WTC11 (cell line): ENCODE results near the gene TRMU. TPM values are rescaled to one million over a fixed set of nuclear protein-coding genes. Genes with fewer than 3 reads are reported as not detected.

ENCODE experiments used
- ATAC-seq: fragments of 200-7000 bp; cut with Tn5 transposase; 2 replicates; pipeline ENCODE4 v1.10.0; 2021; ENCODE audit warnings: mild to moderate bottlenecking, moderate library complexity
- CTCF ChIA-PET: fragments of 300-600 bp; sonication (Branson Sonifier 250); formaldehyde crosslinking; loops from one replicate; lab custom pipeline; 2021; ENCODE audit warnings: antibody characterized with exemption; lab: Charles Lee
- POLR2A ChIA-PET: fragments of 350-600 bp; sonication (Branson Sonifier 250); formaldehyde crosslinking; loops from one replicate; lab custom pipeline; 2021; ENCODE audit warnings: antibody characterized with exemption; lab: Charles Lee
- DNase-seq: peaks from one replicate; pipeline ENCODE4 v3.0.0; 2021; ENCODE audit warnings: low spot score
- H3K27ac Mint-ChIP-seq: 2 replicates; pipeline ENCODE4 v1.8.0; 2021; ENCODE audit warnings: mixed read lengths
- H3K27me3 Mint-ChIP-seq: 2 replicates; pipeline ENCODE4 v1.8.0; 2021; ENCODE audit warnings: low read depth, mild to moderate bottlenecking, moderate library complexity, mixed read lengths
- H3K36me3 Mint-ChIP-seq: 2 replicates; pipeline ENCODE4 v1.8.0; 2021; ENCODE audit warnings: mixed read lengths
- H3K4me1 Mint-ChIP-seq: 2 replicates; pipeline ENCODE4 v1.8.0; 2022; ENCODE audit warnings: mixed read lengths
- H3K4me3 Mint-ChIP-seq: 2 replicates; pipeline ENCODE4 v1.8.0; 2021; ENCODE audit warnings: mild to moderate bottlenecking, moderate library complexity, mixed read lengths
- H3K9me3 Mint-ChIP-seq: 2 replicates; pipeline ENCODE4 v1.8.0; 2021; ENCODE audit warnings: mixed read lengths
- EMX1 ChIP-seq: fragments of 250-450 bp; sonication (Bioruptor Pico); IDR thresholded peaks from 2 replicates; pipeline ENCODE4 v1.8.0; 2021; ENCODE audit warnings: mild to moderate bottlenecking
- ETV6 ChIP-seq: sonication (generic); formaldehyde crosslinking; IDR thresholded peaks from 2 replicates; pipeline ENCODE4 v1.8.1; 2022; ENCODE audit warnings: mild to moderate bottlenecking, missing genetic modification reagents
- GRHL2 ChIP-seq: fragments of 250-450 bp; sonication (Bioruptor Pico); IDR thresholded peaks from 2 replicates; pipeline ENCODE4 v1.8.0; 2022; ENCODE audit warnings: mild to moderate bottlenecking, moderate library complexity; ENCODE audit not compliant: insufficient replicate concordance, severe bottlenecking
- MXD4 ChIP-seq: fragments of 250-450 bp; sonication (Bioruptor Pico); IDR thresholded peaks from 2 replicates; pipeline ENCODE4 v1.8.0; 2021; ENCODE audit warnings: mild to moderate bottlenecking, moderate library complexity, borderline replicate concordance
- NFATC4 ChIP-seq: fragments of 250-450 bp; sonication (Bioruptor Pico); IDR thresholded peaks from 2 replicates; pipeline ENCODE4 v1.9.0; 2021; ENCODE audit warnings: mild to moderate bottlenecking
- NR3C1 ChIP-seq: sonication (generic); formaldehyde crosslinking; conservative IDR thresholded peaks from 2 replicates; pipeline ENCODE4 v1.8.1; 2023; ENCODE audit warnings: low read depth, mild to moderate bottlenecking, missing genetic modification reagents
- OVOL2 ChIP-seq: fragments of 250-450 bp; sonication (Bioruptor Pico); IDR thresholded peaks from 2 replicates; pipeline ENCODE4 v1.9.0; 2021; ENCODE audit warnings: mild to moderate bottlenecking, borderline replicate concordance
- PRRX2 ChIP-seq: fragments of 250-450 bp; sonication (Bioruptor Pico); IDR thresholded peaks from 2 replicates; pipeline ENCODE4 v1.8.0; 2021; ENCODE audit warnings: mild to moderate bottlenecking
- RELA ChIP-seq: sonication (generic); formaldehyde crosslinking; IDR thresholded peaks from 2 replicates; pipeline ENCODE4 v1.8.1; 2022; ENCODE audit warnings: missing genetic modification reagents, mild to moderate bottlenecking, borderline replicate concordance
- SMAD3 ChIP-seq: sonication (generic); formaldehyde crosslinking; IDR thresholded peaks from 2 replicates; pipeline ENCODE4 v1.8.0; 2022; ENCODE audit warnings: missing genetic modification reagents, mild to moderate bottlenecking, borderline replicate concordance
- SOX15 ChIP-seq: fragments of 250-450 bp; sonication (Bioruptor Pico); IDR thresholded peaks from 2 replicates; pipeline ENCODE4 v1.9.0; 2021; ENCODE audit warnings: mild to moderate bottlenecking
- TCF7 ChIP-seq: sonication (generic); formaldehyde crosslinking; IDR thresholded peaks from 2 replicates; pipeline ENCODE4 v1.8.0; 2022; ENCODE audit warnings: mild to moderate bottlenecking, low read depth, missing genetic modification reagents, moderate library complexity
- ZNF121 ChIP-seq: sonication (generic); formaldehyde crosslinking; IDR thresholded peaks from 2 replicates; pipeline ENCODE4 v1.8.0; 2023; ENCODE audit warnings: missing genetic modification reagents
- total RNA-seq: library from RNA; stranded (reverse); gene quantifications from 3 replicates; pipeline ENCODE4 v1.2.3, GENCODE V29; 2021
- TF ChIP-seq, protein P1 (sequence below): sonication (generic); formaldehyde crosslinking; conservative IDR thresholded peaks from 2 replicates; pipeline ENCODE4 v1.8.1; 2023; ENCODE audit warnings: mild to moderate bottlenecking, low read depth, missing genetic modification reagents, moderate library complexity
- TF ChIP-seq, protein P2 (sequence below): sonication (generic); formaldehyde crosslinking; IDR thresholded peaks from 2 replicates; pipeline ENCODE4 v1.8.1; 2023; ENCODE audit warnings: mild to moderate bottlenecking, moderate library complexity, missing genetic modification reagents
- TF ChIP-seq, protein P3 (sequence below): sonication (generic); formaldehyde crosslinking; IDR thresholded peaks from 2 replicates; pipeline ENCODE4 v1.8.1; 2023; ENCODE audit warnings: mild to moderate bottlenecking, missing genetic modification reagents, borderline replicate concordance
- TF ChIP-seq, protein P4 (sequence below): sonication (generic); formaldehyde crosslinking; IDR thresholded peaks from 2 replicates; pipeline ENCODE4 v1.8.1; 2022; ENCODE audit warnings: mild to moderate bottlenecking, missing genetic modification reagents, moderate library complexity, borderline replicate concordance
- TF ChIP-seq, protein P5 (sequence below): fragments of 250-450 bp; sonication (Bioruptor Pico); IDR thresholded peaks from 2 replicates; pipeline ENCODE4 v2.1.2; 2022; ENCODE audit warnings: mild to moderate bottlenecking, moderate library complexity

The TRMU gene
- total RNA-seq, 1 experiment from 2014 or later: 103 TPM

DNA sequence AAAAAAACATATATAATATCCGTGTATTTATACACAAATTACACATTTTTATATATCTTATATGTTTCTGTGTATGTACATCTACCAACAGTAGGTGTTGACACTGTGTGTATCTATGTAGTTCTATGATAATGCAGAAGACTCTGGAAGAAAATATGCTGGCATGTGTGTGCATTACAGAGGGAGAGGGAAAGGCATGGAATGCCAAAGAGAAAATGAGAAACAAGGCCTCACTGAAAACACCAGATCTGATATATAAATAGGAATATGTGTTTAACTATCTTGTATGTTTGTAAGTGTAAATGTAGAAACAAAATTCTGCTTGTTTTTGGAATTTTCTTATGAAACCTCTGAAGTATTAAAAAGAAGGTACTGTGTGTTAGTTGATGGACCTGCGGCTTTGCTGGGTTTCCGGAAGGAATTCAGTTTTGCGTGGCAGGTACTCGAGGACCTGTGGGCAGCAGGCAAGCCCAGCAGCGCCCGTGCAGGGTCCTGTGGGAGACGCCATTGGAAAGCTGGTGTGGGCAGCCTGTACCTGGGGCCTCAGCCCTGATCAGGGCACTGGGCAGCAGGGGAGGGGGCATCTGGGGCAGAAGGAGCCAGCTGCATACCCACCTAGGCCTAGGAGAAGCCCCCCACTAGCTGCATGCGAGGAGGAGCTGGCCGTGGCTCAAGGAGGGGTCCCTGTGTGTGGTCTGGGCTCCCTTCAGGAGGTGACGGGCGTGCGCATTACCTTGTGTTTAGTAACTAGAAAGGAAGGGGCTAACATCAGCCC, 7.6 kb upstream of the TRMU start:
- no peaks in the 10 kb centered on the region for H3K4me1 Mint-ChIP-seq
- ChIA-PET POLR2A (no interaction called here), CTCF (no interaction called here)
- ATAC-seq: no peak
- no peak overlapping the region for H3K4me3 Mint-ChIP-seq
- no peak overlapping the region; the same call in 1 of the 2 replicates for H3K27ac Mint-ChIP-seq
- peaks cover 52% of the 10 kb centered on the region for H3K36me3 Mint-ChIP-seq
- H3K27me3 Mint-ChIP-seq: no peaks in the 10 kb centered on the region
- no peaks in the 10 kb centered on the region for H3K9me3 Mint-ChIP-seq
- DNase-seq: no peak
- TF ChIP-seq SOX15 (CRISPR knock-in tag) (no peak), ETV6 (no peak), PRRX2 (no peak), RELA (CRISPR knock-in tag) (no peak), TCF7 (CRISPR knock-in tag) (no peak), NR3C1 (CRISPR knock-in tag) (no peak)
- TF ChIP-seq, protein P1, sequence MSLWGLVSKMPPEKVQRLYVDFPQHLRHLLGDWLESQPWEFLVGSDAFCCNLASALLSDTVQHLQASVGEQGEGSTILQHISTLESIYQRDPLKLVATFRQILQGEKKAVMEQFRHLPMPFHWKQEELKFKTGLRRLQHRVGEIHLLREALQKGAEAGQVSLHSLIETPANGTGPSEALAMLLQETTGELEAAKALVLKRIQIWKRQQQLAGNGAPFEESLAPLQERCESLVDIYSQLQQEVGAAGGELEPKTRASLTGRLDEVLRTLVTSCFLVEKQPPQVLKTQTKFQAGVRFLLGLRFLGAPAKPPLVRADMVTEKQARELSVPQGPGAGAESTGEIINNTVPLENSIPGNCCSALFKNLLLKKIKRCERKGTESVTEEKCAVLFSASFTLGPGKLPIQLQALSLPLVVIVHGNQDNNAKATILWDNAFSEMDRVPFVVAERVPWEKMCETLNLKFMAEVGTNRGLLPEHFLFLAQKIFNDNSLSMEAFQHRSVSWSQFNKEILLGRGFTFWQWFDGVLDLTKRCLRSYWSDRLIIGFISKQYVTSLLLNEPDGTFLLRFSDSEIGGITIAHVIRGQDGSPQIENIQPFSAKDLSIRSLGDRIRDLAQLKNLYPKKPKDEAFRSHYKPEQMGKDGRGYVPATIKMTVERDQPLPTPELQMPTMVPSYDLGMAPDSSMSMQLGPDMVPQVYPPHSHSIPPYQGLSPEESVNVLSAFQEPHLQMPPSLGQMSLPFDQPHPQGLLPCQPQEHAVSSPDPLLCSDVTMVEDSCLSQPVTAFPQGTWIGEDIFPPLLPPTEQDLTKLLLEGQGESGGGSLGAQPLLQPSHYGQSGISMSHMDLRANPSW (CRISPR knock-in tag): no peak
- TF ChIP-seq, all 79 proteins: peak for 0

DNA sequence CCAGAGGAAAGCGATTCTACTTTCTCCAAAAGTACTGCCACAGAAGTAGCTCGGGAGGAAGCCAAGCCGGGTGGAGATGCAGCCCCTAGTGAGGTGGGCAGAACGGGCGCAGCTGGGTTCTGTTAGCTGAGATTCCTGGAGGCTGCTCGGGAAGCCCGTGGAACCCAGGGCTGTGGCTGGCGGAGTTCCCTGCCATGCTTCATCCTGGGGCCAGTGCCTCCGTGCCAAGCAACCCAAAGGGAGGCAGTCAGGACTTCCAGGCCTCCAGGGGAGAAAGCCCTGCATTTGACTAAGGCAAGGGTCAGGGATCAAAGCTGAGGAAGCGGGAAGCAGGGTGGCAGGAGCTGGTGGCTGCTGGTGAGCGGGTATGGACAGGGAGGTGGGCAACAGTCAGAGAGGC, 6.7 kb upstream of the TRMU start:
- no peak overlapping the region for H3K4me3 Mint-ChIP-seq
- H3K9me3 Mint-ChIP-seq: no peaks in the 10 kb centered on the region
- ATAC-seq: no peak
- no peaks in the 10 kb centered on the region for H3K27me3 Mint-ChIP-seq
- no peak overlapping the region for H3K27ac Mint-ChIP-seq
- POLR2A ChIA-PET: no interaction called here
- TF ChIP-seq NFATC4 (no peak), SMAD3 (no peak), GRHL2 (no peak), OVOL2 (no peak), ZNF121 (CRISPR knock-in tag) (no peak), NR3C1 (CRISPR knock-in tag) (no peak), MXD4 (CRISPR knock-in tag) (no peak), EMX1 (CRISPR knock-in tag) (no peak)
- TF ChIP-seq, protein P2, sequence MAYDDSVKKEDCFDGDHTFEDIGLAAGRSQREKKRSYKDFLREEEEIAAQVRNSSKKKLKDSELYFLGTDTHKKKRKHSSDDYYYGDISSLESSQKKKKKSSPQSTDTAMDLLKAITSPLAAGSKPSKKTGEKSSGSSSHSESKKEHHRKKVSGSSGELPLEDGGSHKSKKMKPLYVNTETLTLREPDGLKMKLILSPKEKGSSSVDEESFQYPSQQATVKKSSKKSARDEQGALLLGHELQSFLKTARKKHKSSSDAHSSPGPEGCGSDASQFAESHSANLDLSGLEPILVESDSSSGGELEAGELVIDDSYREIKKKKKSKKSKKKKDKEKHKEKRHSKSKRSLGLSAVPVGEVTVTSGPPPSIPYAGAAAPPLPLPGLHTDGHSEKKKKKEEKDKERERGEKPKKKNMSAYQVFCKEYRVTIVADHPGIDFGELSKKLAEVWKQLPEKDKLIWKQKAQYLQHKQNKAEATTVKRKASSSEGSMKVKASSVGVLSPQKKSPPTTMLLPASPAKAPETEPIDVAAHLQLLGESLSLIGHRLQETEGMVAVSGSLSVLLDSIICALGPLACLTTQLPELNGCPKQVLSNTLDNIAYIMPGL (CRISPR knock-in tag): no peak
- TF ChIP-seq, protein P1 (CRISPR knock-in tag): no peak
- TF ChIP-seq, protein P3, sequence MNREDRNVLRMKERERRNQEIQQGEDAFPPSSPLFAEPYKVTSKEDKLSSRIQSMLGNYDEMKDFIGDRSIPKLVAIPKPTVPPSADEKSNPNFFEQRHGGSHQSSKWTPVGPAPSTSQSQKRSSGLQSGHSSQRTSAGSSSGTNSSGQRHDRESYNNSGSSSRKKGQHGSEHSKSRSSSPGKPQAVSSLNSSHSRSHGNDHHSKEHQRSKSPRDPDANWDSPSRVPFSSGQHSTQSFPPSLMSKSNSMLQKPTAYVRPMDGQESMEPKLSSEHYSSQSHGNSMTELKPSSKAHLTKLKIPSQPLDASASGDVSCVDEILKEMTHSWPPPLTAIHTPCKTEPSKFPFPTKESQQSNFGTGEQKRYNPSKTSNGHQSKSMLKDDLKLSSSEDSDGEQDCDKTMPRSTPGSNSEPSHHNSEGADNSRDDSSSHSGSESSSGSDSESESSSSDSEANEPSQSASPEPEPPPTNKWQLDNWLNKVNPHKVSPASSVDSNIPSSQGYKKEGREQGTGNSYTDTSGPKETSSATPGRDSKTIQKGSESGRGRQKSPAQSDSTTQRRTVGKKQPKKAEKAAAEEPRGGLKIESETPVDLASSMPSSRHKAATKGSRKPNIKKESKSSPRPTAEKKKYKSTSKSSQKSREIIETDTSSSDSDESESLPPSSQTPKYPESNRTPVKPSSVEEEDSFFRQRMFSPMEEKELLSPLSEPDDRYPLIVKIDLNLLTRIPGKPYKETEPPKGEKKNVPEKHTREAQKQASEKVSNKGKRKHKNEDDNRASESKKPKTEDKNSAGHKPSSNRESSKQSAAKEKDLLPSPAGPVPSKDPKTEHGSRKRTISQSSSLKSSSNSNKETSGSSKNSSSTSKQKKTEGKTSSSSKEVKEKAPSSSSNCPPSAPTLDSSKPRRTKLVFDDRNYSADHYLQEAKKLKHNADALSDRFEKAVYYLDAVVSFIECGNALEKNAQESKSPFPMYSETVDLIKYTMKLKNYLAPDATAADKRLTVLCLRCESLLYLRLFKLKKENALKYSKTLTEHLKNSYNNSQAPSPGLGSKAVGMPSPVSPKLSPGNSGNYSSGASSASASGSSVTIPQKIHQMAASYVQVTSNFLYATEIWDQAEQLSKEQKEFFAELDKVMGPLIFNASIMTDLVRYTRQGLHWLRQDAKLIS: no peak
- TF ChIP-seq, protein P4, sequence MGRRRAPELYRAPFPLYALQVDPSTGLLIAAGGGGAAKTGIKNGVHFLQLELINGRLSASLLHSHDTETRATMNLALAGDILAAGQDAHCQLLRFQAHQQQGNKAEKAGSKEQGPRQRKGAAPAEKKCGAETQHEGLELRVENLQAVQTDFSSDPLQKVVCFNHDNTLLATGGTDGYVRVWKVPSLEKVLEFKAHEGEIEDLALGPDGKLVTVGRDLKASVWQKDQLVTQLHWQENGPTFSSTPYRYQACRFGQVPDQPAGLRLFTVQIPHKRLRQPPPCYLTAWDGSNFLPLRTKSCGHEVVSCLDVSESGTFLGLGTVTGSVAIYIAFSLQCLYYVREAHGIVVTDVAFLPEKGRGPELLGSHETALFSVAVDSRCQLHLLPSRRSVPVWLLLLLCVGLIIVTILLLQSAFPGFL (CRISPR knock-in tag): no peak
- TF ChIP-seq, protein P5, sequence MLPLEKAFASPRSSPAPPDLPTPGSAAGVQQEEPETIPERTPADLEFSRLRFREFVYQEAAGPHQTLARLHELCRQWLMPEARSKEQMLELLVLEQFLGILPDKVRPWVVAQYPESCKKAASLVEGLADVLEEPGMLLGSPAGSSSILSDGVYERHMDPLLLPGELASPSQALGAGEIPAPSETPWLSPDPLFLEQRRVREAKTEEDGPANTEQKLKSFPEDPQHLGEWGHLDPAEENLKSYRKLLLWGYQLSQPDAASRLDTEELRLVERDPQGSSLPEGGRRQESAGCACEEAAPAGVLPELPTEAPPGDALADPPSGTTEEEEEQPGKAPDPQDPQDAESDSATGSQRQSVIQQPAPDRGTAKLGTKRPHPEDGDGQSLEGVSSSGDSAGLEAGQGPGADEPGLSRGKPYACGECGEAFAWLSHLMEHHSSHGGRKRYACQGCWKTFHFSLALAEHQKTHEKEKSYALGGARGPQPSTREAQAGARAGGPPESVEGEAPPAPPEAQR (CRISPR knock-in tag): no peak
- TF ChIP-seq, all 79 proteins: peak for 0
- CTCF ChIA-PET: no interaction called here
- Mint-ChIP-seq H3K4me1 (0 out of 2 replicates have a peak, but pooled peaks cover 3% of the 10 kb centered on the region), H3K36me3 (peaks cover 53% of the 10 kb centered on the region)
- no peak for DNase-seq
